ENCODE results near the gene MPND. TPM values are rescaled to one million over a fixed set of nuclear protein-coding genes. Genes with fewer than 3 reads are reported as not detected.

Gene MPND
- total RNA-seq, 2 experiments from 2014 or later, result 21.2 to 28.1 TPM

GRCh38 chr19:4385291-4386040 is 42.1 kb downstream of the MPND start:
- ChIA-PET CTCF (interaction anchor here (0.6 to 2.1 kb wide), 6 partner anchors 8 to 247 kb away, joined by 3 to 9 read pairs (median 4); partner anchors contain the start of gene SH3GL1), POLR2A (no interaction called here)
- Mint-ChIP-seq H3K4me1 (peaks cover 42% of the 10 kb centered on the region), H3K9me3 (no peaks in the 10 kb centered on the region), H3K27ac (no peak overlapping the region), H3K27me3 (no peaks in the 10 kb centered on the region), H3K4me3 (no peak overlapping the region), H3K36me3 (ENCODE audit: low read depth) (peaks cover 15% of the 10 kb centered on the region)
- DNase-seq, result no peak

GRCh38 chr19:4386041-4386782 is 42.9 kb downstream of the MPND start:
- Mint-ChIP-seq H3K4me3 (no peak overlapping the region), H3K27me3 (no peaks in the 10 kb centered on the region), H3K4me1 (peaks cover 42% of the 10 kb centered on the region), H3K27ac (no peak overlapping the region), H3K36me3 (ENCODE audit: low read depth) (peaks cover 18% of the 10 kb centered on the region), H3K9me3 (no peaks in the 10 kb centered on the region)
- POLR2A ChIA-PET, result no interaction called here
- DNase-seq, result no peak
- CTCF ChIA-PET, result interaction anchor here (0.6 to 2.1 kb wide), 3 partner anchors 14 to 326 kb away, joined by 3 to 9 read pairs (median 5); partner anchors contain the start of gene SH3GL1

- Mint-ChIP-seq H3K36me3 (ENCODE audit: low read depth) (peaks cover 16% of the 10 kb centered on the region), H3K4me1 (peaks cover 45% of the 10 kb centered on the region), H3K27ac (no peak overlapping the region), H3K27me3 (no peaks in the 10 kb centered on the region), H3K9me3 (no peaks in the 10 kb centered on the region), H3K4me3 (no peak overlapping the region)
- DNase-seq, result no peak
- CTCF ChIA-PET, result interaction anchor here (1.3 to 1.9 kb wide), 2 partner anchors 12 to 23 kb away, joined by 4 to 9 read pairs; partner anchors contain the start of gene SH3GL1
- POLR2A ChIA-PET, result no interaction called here
Measured at GRCh38 chr19:4388337-4389063, 45.1 kb downstream of the MPND start.

- Mint-ChIP-seq H3K27ac (no peak overlapping the region), H3K9me3 (no peaks in the 10 kb centered on the region), H3K4me3 (no peak overlapping the region), H3K36me3 (ENCODE audit: low read depth) (peaks cover 15% of the 10 kb centered on the region), H3K4me1 (peaks cover 43% of the 10 kb centered on the region), H3K27me3 (no peaks in the 10 kb centered on the region)
- DNase-seq, result no peak
- ChIA-PET POLR2A (no interaction called here), CTCF (no interaction called here)
Measured at GRCh38 chr19:4389064-4389375, 45.7 kb downstream of the MPND start.

GRCh38 chr19:4389511-4390016 is 46.2 kb downstream of the MPND start:
- no peak for DNase-seq
- H3K27me3 Mint-ChIP-seq, result no peaks in the 10 kb centered on the region
- peak overlapping the region; percentile 78 for H3K27ac Mint-ChIP-seq
- peaks cover 19% of the 10 kb centered on the region for H3K36me3 Mint-ChIP-seq (ENCODE audit: low read depth)
- ChIA-PET CTCF (no interaction called here), POLR2A (no interaction called here)
- H3K4me1 Mint-ChIP-seq, result peaks cover 48% of the 10 kb centered on the region
- no peak overlapping the region for H3K4me3 Mint-ChIP-seq
- H3K9me3 Mint-ChIP-seq, result no peaks in the 10 kb centered on the region

GRCh38 chr19:4390017-4390566 is 46.7 kb downstream of the MPND start:
- Mint-ChIP-seq H3K4me1 (peaks cover 54% of the 10 kb centered on the region), H3K27ac (peak overlapping the region; percentile 78), H3K4me3 (peak overlapping the region; percentile 2), H3K27me3 (no peaks in the 10 kb centered on the region), H3K9me3 (no peaks in the 10 kb centered on the region), H3K36me3 (ENCODE audit: low read depth) (peaks cover 23% of the 10 kb centered on the region)
- ChIA-PET CTCF (interaction anchor here (2.3 kb wide), 1 partner anchor 11 kb away, joined by 17 read pairs; the partner anchor contains the start of genes CHAF1A and SH3GL1), POLR2A (no interaction called here)
- DNase-seq, result no peak

GRCh38 chr19:4390567-4391305 is 47.4 kb downstream of the MPND start:
- peaks cover 28% of the 10 kb centered on the region for H3K36me3 Mint-ChIP-seq (ENCODE audit: low read depth)

GRCh38 chr19:4391306-4391693 is 47.9 kb downstream of the MPND start:
- H3K9me3 Mint-ChIP-seq, result no peaks in the 10 kb centered on the region
- ChIA-PET POLR2A (no interaction called here), CTCF (interaction anchor here (2.3 kb wide), 1 partner anchor 10 kb away, joined by 17 read pairs; the partner anchor contains the start of genes CHAF1A and SH3GL1)
- peaks cover 32% of the 10 kb centered on the region for H3K36me3 Mint-ChIP-seq (ENCODE audit: low read depth)
- peaks cover 63% of the 10 kb centered on the region for H3K4me1 Mint-ChIP-seq
- peak overlapping the region; percentile 50 for H3K27ac Mint-ChIP-seq
- DNase-seq, result no peak
- no peaks in the 10 kb centered on the region for H3K27me3 Mint-ChIP-seq
- no peak overlapping the region for H3K4me3 Mint-ChIP-seq

More at GRCh38 chr19:4390567-4391305, 47.4 kb downstream of the MPND start:
- H3K27me3 Mint-ChIP-seq, result no peaks in the 10 kb centered on the region
- ChIA-PET POLR2A (no interaction called here), CTCF (interaction anchor here (2.3 kb wide), 1 partner anchor 11 kb away, joined by 17 read pairs; the partner anchor contains the start of genes CHAF1A and SH3GL1)
- peaks cover 59% of the 10 kb centered on the region for H3K4me1 Mint-ChIP-seq
- H3K4me3 Mint-ChIP-seq, result no peak overlapping the region
- peak overlapping the region; percentile 78 for H3K27ac Mint-ChIP-seq
- no peaks in the 10 kb centered on the region for H3K9me3 Mint-ChIP-seq
- DNase-seq, result no peak

- no peak for DNase-seq
- Mint-ChIP-seq H3K27ac (peak overlapping the region; percentile 50), H3K4me3 (no peak overlapping the region), H3K9me3 (no peaks in the 10 kb centered on the region), H3K27me3 (no peaks in the 10 kb centered on the region), H3K36me3 (ENCODE audit: low read depth) (peaks cover 38% of the 10 kb centered on the region), H3K4me1 (peaks cover 67% of the 10 kb centered on the region)
- CTCF ChIA-PET, result interaction anchor here (0.6 to 2.3 kb wide), 2 partner anchors 9 to 17 kb away, joined by 3 to 17 read pairs; partner anchors contain the start of genes CHAF1A and SH3GL1
- POLR2A ChIA-PET, result no interaction called here
Measured at GRCh38 chr19:4391701-4392483, 48.5 kb downstream of the MPND start.

- H3K36me3 Mint-ChIP-seq (ENCODE audit: low read depth), result peaks cover 45% of the 10 kb centered on the region
- H3K9me3 Mint-ChIP-seq, result no peaks in the 10 kb centered on the region
- H3K27me3 Mint-ChIP-seq, result no peaks in the 10 kb centered on the region
- POLR2A ChIA-PET, result interaction anchor here (0.6 kb wide), 2 partner anchors 403 to 716 kb away, joined by 3 to 7 read pairs; no protein-coding TSS in a partner anchor
- DNase-seq, result no peak
- no peak overlapping the region for H3K27ac Mint-ChIP-seq
- CTCF ChIA-PET, result interaction anchor here (0.5 to 1.5 kb wide), 8 partner anchors 9 to 234 kb away, joined by 3 to 8 read pairs (median 3); partner anchors contain the start of gene MPND
- H3K4me3 Mint-ChIP-seq, result no peak overlapping the region
- peaks cover 76% of the 10 kb centered on the region for H3K4me1 Mint-ChIP-seq
Measured at GRCh38 chr19:4393947-4394590, 50.7 kb downstream of the MPND start.

All from activated CD4-positive, alpha-beta T cell treated with anti-CD3 and anti-CD28 coated beads, Interleukin-2, amount 10 ng/mL, durations not matched to agents 7 days and 5 days (primary cell).